ENCODE results near the gene VSIR. TPM values are rescaled to one million over a fixed set of nuclear protein-coding genes. Genes with fewer than 3 reads are reported as not detected.

The VSIR gene
- total RNA-seq, 4 donors from 2014 or later: 20.0 to 27.2 (median 21.3) TPM

DNA sequence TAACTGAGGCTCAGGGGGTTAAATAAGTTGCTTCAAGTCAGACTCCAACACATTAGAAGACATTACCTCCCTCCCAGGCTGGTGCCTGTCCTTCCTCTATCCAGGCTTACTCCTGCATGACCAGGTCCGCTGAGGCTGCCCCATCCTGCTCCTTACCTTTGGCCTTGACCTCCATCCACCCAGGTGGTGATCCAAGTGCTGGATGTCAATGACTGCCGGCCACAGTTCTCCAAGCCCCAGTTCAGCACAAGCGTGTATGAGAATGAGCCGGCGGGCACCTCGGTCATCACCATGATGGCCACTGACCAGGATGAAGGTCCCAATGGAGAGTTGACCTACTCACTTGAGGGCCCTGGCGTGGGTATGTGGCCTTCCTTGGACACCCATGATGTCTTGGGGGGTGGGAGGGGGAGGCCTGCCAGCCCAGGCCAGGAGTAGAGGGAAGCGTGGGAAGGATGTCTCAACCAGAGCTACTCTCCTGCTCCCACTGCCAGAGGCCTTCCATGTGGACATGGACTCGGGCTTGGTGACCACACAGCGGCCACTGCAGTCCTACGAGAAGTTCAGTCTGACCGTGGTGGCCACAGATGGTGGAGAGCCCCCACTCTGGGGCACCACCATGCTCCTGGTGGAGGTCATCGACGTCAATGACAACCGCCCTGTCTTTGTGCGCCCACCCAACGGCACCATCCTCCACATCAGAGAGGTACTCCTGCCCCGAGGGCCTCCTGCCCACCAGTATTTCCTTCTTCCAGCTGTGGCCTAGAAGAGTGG lies 29.6 kb upstream of the VSIR start:
- H3K4me1 ChIP-seq: no peaks in the 10 kb centered on the region
- DNase-seq: no peak
- WGBS, 2 donors: 88 to 89% methylated on average over 13 to 14 of the region's 18 CpGs
- no peak overlapping the region for H3K27ac ChIP-seq
- intact Hi-C loops (cut with DNase I): no loop called here
- TF ChIP-seq, protein P1, sequence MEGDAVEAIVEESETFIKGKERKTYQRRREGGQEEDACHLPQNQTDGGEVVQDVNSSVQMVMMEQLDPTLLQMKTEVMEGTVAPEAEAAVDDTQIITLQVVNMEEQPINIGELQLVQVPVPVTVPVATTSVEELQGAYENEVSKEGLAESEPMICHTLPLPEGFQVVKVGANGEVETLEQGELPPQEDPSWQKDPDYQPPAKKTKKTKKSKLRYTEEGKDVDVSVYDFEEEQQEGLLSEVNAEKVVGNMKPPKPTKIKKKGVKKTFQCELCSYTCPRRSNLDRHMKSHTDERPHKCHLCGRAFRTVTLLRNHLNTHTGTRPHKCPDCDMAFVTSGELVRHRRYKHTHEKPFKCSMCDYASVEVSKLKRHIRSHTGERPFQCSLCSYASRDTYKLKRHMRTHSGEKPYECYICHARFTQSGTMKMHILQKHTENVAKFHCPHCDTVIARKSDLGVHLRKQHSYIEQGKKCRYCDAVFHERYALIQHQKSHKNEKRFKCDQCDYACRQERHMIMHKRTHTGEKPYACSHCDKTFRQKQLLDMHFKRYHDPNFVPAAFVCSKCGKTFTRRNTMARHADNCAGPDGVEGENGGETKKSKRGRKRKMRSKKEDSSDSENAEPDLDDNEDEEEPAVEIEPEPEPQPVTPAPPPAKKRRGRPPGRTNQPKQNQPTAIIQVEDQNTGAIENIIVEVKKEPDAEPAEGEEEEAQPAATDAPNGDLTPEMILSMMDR (IDR thresholded peaks at IDR 0.05): no peak
- TF ChIP-seq POLR2A (IDR thresholded peaks at IDR 0.05): no peak
- no peaks in the 10 kb centered on the region for H3K27me3 ChIP-seq
- H3K9me3 ChIP-seq: no peaks in the 10 kb centered on the region
- no peaks in the 10 kb centered on the region for H3K36me3 ChIP-seq
- no peak overlapping the region for H3K4me3 ChIP-seq (replicated peaks in 1 of 3)

GRCh38 chr10:71802235-71802634 lies 28.9 kb upstream of the VSIR start:
- TF ChIP-seq POLR2A (IDR thresholded peaks at IDR 0.05): no peak
- TF ChIP-seq, protein P1 (IDR thresholded peaks at IDR 0.05): no peak
- H3K27me3 ChIP-seq: no peaks in the 10 kb centered on the region
- H3K9me3 ChIP-seq: no peaks in the 10 kb centered on the region
- no peak overlapping the region for H3K27ac ChIP-seq
- WGBS, 2 donors: 93 to 97% methylated on average over 6 of the region's 6 CpGs
- no peak overlapping the region for H3K4me3 ChIP-seq (replicated peaks in 1 of 3)
- H3K36me3 ChIP-seq: no peaks in the 10 kb centered on the region
- DNase-seq: no peak
- H3K4me1 ChIP-seq: no peaks in the 10 kb centered on the region
- intact Hi-C loops (cut with DNase I): no loop called here

- no peak for DNase-seq
- H3K36me3 ChIP-seq: no peaks in the 10 kb centered on the region
- intact Hi-C loops (cut with DNase I): no loop called here
- TF ChIP-seq, protein P1 (IDR thresholded peaks at IDR 0.05): no peak
- TF ChIP-seq POLR2A (IDR thresholded peaks at IDR 0.05): no peak
- no peak overlapping the region for H3K27ac ChIP-seq
- WGBS, 2 donors: 93% methylated on average over 9 of the region's 9 CpGs
- no peaks in the 10 kb centered on the region for H3K27me3 ChIP-seq
- no peak overlapping the region for H3K4me3 ChIP-seq (replicated peaks in 1 of 3)
- no peaks in the 10 kb centered on the region for H3K9me3 ChIP-seq
- H3K4me1 ChIP-seq: no peaks in the 10 kb centered on the region
Observed at GRCh38 chr10:71801361-71801760, 28.0 kb upstream of the VSIR start.

DNA sequence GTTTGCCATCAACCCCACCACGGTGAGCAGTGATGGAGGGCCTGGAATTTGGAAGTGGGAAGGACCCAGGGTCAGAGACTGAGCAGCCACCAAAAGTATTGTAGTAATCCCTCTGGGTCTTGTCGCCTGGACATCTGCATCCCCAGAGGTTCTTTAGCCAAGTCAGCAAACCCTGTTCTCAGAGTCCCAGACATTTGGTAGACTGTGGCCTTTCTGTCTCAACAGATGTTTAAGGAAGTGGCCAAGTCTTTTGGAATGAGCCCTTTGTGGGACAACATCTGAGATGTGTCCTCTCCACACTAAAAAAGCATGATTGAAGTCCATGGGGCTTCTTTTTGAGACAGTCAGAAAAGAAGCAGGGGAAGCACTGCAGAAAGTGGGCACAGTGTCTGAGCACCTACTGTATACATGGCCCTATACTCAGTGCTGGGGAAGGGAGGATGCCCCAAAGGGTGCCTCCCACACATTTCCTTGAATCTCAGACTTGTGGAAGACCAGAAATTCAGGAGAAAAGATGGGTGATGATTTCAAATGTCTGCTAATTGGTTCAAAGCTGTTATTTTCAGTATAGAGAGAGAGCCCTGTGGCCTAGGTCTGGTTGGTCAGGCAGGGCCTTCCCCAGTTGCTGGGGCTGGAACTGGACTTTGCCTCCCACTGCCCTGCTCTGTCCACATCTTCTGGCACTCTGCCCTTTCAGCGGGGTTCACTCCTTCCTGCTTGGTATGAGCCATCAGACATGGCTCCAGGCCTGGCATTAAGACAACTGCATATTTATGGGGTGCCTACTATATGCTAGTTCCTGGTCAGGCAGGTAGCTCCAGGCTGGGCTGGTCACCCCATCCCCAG lies 26.5 kb upstream of the VSIR start:
- WGBS, 2 donors: 57 to 79% methylated on average over 2 to 3 of the region's 3 CpGs
- Histone ChIP-seq H3K27ac (no peak overlapping the region), H3K4me3 (replicated peaks in 1 of 3) (no peak overlapping the region), H3K27me3 (no peaks in the 10 kb centered on the region), H3K9me3 (no peaks in the 10 kb centered on the region), H3K36me3 (no peaks in the 10 kb centered on the region), H3K4me1 (no peaks in the 10 kb centered on the region)
- no peak for TF ChIP-seq POLR2A (IDR thresholded peaks at IDR 0.05)
- TF ChIP-seq, protein P1 (IDR thresholded peaks at IDR 0.05): no peak
- DNase-seq: no peak
- intact Hi-C loops (cut with DNase I): no loop called here

DNA sequence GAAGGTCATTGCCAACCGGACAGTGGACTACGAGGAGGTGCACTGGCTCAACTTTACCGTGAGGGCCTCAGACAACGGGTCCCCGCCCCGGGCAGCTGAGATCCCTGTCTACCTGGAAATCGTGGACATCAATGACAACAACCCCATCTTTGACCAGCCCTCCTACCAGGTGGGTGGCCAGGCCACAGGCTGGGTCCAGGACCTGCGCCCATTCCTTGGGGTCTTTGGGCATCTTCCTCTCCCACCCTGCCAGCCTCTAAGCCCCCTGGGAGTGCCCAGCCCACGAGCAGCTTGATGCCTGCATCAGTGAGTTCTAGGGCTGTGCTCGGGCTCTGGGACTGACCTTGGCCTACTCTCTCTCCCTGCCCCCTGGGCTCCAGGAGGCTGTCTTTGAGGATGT lies 25.8 kb upstream of the VSIR start:
- Histone ChIP-seq H3K4me1 (no peaks in the 10 kb centered on the region), H3K9me3 (no peaks in the 10 kb centered on the region), H3K36me3 (no peaks in the 10 kb centered on the region), H3K4me3 (replicated peaks in 1 of 3) (no peak overlapping the region), H3K27me3 (no peaks in the 10 kb centered on the region), H3K27ac (no peak overlapping the region)
- intact Hi-C loops (cut with DNase I): no loop called here
- TF ChIP-seq, protein P1 (IDR thresholded peaks at IDR 0.05): no peak
- TF ChIP-seq POLR2A (IDR thresholded peaks at IDR 0.05): no peak
- no peak for DNase-seq
- WGBS, 2 donors: 69 to 80% methylated on average over 10 of the region's 10 CpGs
